HS-5 (cell line): ENCODE data around the gene CNPY2.
"Not testable (repeated sequence)": the region's sequence is repeated elsewhere in the genome, so short reads cannot be mapped to it uniquely, and the experiment has no call there.

ENCODE experiments used
- DNase-seq: peaks from one replicate; pipeline ENCODE4 v3.0.0-alpha.2; 2012; ENCODE audit warnings: low read depth

Gene CNPY2

GRCh38 chr12:56298828-56299227, 17.0 kb downstream of the CNPY2 start:
- no peak for DNase-seq

GRCh38 chr12:56297400-56297799, 18.4 kb downstream of the CNPY2 start:
- no peak for DNase-seq

- no peak for DNase-seq
These were observed 19.5 kb downstream of the CNPY2 start for GRCh38 chr12:56296295-56296694.

- no peak for DNase-seq
These were observed 22.0 kb downstream of the CNPY2 start for GRCh38 chr12:56293795-56294194.

- DNase-seq = no peak
These were observed 26.9 kb downstream of the CNPY2 start for GRCh38 chr12:56288705-56289387.

GRCh38 chr12:56286044-56286830, 29.6 kb downstream of the CNPY2 start:
- DNase-seq = no peak

- DNase-seq = not testable (repeated sequence)
These were observed 31.5 kb downstream of the CNPY2 start for GRCh38 chr12:56284263-56284662.

- DNase-seq = no peak
These were observed 33.2 kb downstream of the CNPY2 start for GRCh38 chr12:56282579-56282978.

- no peak for DNase-seq
These were observed 33.8 kb downstream of the CNPY2 start for GRCh38 chr12:56282030-56282429.

- no peak for DNase-seq
These were observed 34.9 kb downstream of the CNPY2 start for GRCh38 chr12:56280849-56281248.

- no peak for DNase-seq
These were observed 36.9 kb downstream of the CNPY2 start for GRCh38 chr12:56278905-56279304.

- DNase-seq = no peak
These were observed 41.5 kb downstream of the CNPY2 start for GRCh38 chr12:56274299-56274698.

- DNase-seq = not testable (repeated sequence)
These were observed 43.3 kb downstream of the CNPY2 start for GRCh38 chr12:56272468-56272867.

- no peak for DNase-seq
These were observed 44.8 kb downstream of the CNPY2 start for GRCh38 chr12:56271031-56271430.

GRCh38 chr12:56267443-56268071, 48.2 kb downstream of the CNPY2 start:
- no peak for DNase-seq

GRCh38 chr12:56266693-56267442, 48.9 kb downstream of the CNPY2 start, which contains the start of gene COQ10A:
TSS of gene COQ10A (plus strand) at chr12:56266942. CDS start at chr12:56267119, 177 bp downstream.
- no peak for DNase-seq

GRCh38 chr12:56266068-56266692, 49.6 kb downstream of the CNPY2 start:
- DNase-seq = not testable (repeated sequence)

GRCh38 chr12:56262955-56263354, 52.8 kb downstream of the CNPY2 start:
- not testable (repeated sequence) for DNase-seq

GRCh38 chr12:56261503-56262232, 54.1 kb downstream of the CNPY2 start:
- peak; percentile 87 for DNase-seq

- DNase-seq = no peak
These were observed 54.9 kb downstream of the CNPY2 start for GRCh38 chr12:56260921-56261320.

GRCh38 chr12:56260380-56260779, 55.4 kb downstream of the CNPY2 start:
- DNase-seq = no peak
